ENCODE results near the gene NTF3. TPM values are rescaled to one million over a fixed set of nuclear protein-coding genes. Genes with fewer than 3 reads are reported as not detected.

NTF3 gene
- total and polyA plus RNA-seq, 9 donors: 3.2 to 15.9 (median 9.4) TPM

DNA sequence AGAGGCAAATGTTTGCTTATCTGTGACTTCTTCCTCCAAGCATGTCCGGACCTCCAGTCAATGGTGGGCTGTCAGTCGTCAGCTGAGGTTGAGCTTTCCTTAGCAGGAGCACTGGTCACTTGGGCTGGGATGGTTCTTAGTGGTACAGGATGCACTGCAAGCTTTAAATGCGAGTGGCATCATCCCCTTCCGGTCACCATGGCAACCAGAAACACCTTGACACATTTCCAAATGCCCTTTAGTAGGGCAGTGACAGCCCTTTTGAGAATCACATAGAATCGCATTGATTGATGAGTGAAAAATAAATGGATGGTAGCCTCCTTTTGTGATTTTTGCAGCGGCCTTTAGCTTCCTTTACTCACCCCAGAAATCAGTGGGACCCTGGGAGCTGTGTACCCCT lies 24.1 kb downstream of the NTF3 start:
- TF ChIP-seq POLR2A (IDR thresholded peaks at IDR 0.05): no peak
- no peak for DNase-seq
- intact Hi-C loops (cut with DNase I): no loop called here
- Histone ChIP-seq H3K36me3 (no peaks in the 10 kb centered on the region), H3K4me1 (ENCODE audit: insufficient read depth) (peaks cover 9% of the 10 kb centered on the region), H3K4me3 (no peak overlapping the region), H3K27me3 (no peaks in the 10 kb centered on the region), H3K9me3 (no peaks in the 10 kb centered on the region), H3K27ac (no peak overlapping the region)
- WGBS, 3 donors: 87 to 90% (median 88%) methylated on average over 6 of the region's 6 CpGs

GRCh38 chr12:5456906-5457305 lies 25.0 kb downstream of the NTF3 start:
- Histone ChIP-seq H3K9me3 (no peaks in the 10 kb centered on the region), H3K27ac (no peak overlapping the region), H3K36me3 (no peaks in the 10 kb centered on the region), H3K27me3 (no peaks in the 10 kb centered on the region), H3K4me1 (ENCODE audit: insufficient read depth) (peaks cover 9% of the 10 kb centered on the region), H3K4me3 (no peak overlapping the region)
- DNase-seq: no peak
- WGBS, 3 donors: 14 to 22% (median 16%) methylated on average over 8 of the region's 8 CpGs
- TF ChIP-seq, protein P1, sequence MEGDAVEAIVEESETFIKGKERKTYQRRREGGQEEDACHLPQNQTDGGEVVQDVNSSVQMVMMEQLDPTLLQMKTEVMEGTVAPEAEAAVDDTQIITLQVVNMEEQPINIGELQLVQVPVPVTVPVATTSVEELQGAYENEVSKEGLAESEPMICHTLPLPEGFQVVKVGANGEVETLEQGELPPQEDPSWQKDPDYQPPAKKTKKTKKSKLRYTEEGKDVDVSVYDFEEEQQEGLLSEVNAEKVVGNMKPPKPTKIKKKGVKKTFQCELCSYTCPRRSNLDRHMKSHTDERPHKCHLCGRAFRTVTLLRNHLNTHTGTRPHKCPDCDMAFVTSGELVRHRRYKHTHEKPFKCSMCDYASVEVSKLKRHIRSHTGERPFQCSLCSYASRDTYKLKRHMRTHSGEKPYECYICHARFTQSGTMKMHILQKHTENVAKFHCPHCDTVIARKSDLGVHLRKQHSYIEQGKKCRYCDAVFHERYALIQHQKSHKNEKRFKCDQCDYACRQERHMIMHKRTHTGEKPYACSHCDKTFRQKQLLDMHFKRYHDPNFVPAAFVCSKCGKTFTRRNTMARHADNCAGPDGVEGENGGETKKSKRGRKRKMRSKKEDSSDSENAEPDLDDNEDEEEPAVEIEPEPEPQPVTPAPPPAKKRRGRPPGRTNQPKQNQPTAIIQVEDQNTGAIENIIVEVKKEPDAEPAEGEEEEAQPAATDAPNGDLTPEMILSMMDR (IDR thresholded peaks at IDR 0.05): no peak
- TF ChIP-seq EP300 (IDR thresholded peaks at IDR 0.05): no peak
- TF ChIP-seq POLR2A (IDR thresholded peaks at IDR 0.05): no peak
- intact Hi-C loops (cut with DNase I): no loop called here

- 90 to 93% (median 91%) methylated on average over 12 of the region's 12 CpGs for WGBS, 3 donors
- no peak for DNase-seq
- intact Hi-C loops (cut with DNase I): no loop called here
- no peak for TF ChIP-seq POLR2A (IDR thresholded peaks at IDR 0.05)
- no peak for TF ChIP-seq EP300 (IDR thresholded peaks at IDR 0.05)
- TF ChIP-seq, protein P1 (IDR thresholded peaks at IDR 0.05): no peak
- Histone ChIP-seq H3K27ac (no peak overlapping the region), H3K4me1 (ENCODE audit: insufficient read depth) (peaks cover 9% of the 10 kb centered on the region), H3K4me3 (no peak overlapping the region), H3K9me3 (no peaks in the 10 kb centered on the region), H3K36me3 (no peaks in the 10 kb centered on the region), H3K27me3 (no peaks in the 10 kb centered on the region)
Observed at GRCh38 chr12:5458229-5459050, 26.5 kb downstream of the NTF3 start.

DNA sequence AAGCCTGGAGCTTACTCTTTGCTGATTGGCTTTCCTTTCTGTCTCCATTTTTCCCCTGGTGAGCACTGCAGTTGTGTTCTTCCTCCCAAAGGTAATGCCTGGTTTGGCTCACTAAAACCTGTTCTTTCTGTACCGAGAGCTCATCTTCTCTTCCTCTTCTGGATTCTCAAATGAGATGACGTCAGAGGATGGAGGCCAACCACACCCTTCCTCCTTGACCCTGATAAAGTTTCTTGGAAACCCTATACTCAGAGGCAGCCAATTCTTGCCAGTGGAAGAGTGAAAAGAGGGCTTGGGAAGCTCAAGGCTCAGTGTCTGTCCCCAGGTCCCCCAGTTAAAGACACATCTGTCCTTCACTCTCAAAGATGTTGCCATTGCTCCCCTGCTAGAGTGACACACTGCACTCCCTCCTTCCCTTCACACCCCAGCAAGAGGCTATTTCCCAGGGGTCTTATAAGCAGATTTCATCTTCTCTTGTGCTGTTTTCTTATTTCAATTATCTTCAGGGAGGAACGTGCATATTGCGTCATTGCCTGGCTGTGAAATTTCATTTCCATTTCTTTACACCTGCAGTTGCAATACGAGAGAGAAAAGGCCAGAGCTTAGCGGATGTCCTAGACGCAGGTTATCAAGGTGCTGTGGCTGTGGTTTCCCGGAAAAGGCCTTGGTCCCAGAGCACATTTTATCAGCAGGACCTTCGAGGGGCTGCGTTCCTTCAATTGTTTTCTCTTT lies 27.3 kb downstream of the NTF3 start:
- 82 to 88% (median 85%) methylated on average over 10 of the region's 10 CpGs for WGBS, 3 donors
- TF ChIP-seq, protein P1 (IDR thresholded peaks at IDR 0.05): no peak
- TF ChIP-seq POLR2A (IDR thresholded peaks at IDR 0.05): no peak
- no peak for TF ChIP-seq EP300 (IDR thresholded peaks at IDR 0.05)
- peaks cover 6% of the 10 kb centered on the region for H3K4me1 ChIP-seq (ENCODE audit: insufficient read depth)
- intact Hi-C loops (cut with DNase I): no loop called here
- H3K27me3 ChIP-seq: no peaks in the 10 kb centered on the region
- DNase-seq: no peak
- no peaks in the 10 kb centered on the region for H3K36me3 ChIP-seq
- no peaks in the 10 kb centered on the region for H3K9me3 ChIP-seq
- H3K4me3 ChIP-seq: no peak overlapping the region
- H3K27ac ChIP-seq: no peak overlapping the region

GRCh38 chr12:5460817-5461216 lies 28.9 kb downstream of the NTF3 start:
- H3K27ac ChIP-seq: no peak overlapping the region
- H3K4me1 ChIP-seq (ENCODE audit: insufficient read depth): peaks cover 3% of the 10 kb centered on the region
- H3K9me3 ChIP-seq: no peaks in the 10 kb centered on the region
- WGBS, 3 donors: 92 to 99% (median 95%) methylated on average over 2 of the region's 2 CpGs
- H3K27me3 ChIP-seq: no peaks in the 10 kb centered on the region
- intact Hi-C loops (cut with DNase I): no loop called here
- TF ChIP-seq EP300 (IDR thresholded peaks at IDR 0.05): no peak
- no peak for TF ChIP-seq POLR2A (IDR thresholded peaks at IDR 0.05)
- TF ChIP-seq, protein P1 (IDR thresholded peaks at IDR 0.05): no peak
- no peak for DNase-seq
- no peak overlapping the region for H3K4me3 ChIP-seq
- H3K36me3 ChIP-seq: no peaks in the 10 kb centered on the region
